ENCODE data around the gene STMN3.

GRCh38 chr20:63658749-63659187, 5.5 kb upstream of the STMN3 start:
- TF ChIP-seq CTCF (IDR thresholded peaks at IDR 0.05) (no peak), POLR2A (IDR thresholded peaks at IDR 0.05) (no peak)

Measured in uterus (tissue), 2 donors.